ENCODE data around the gene BCL6B.
"Not testable (repeated sequence)": the region's sequence is repeated elsewhere in the genome, so short reads cannot be mapped to it uniquely, and the experiment has no call there.

The BCL6B gene

GRCh38 chr17:7034955-7035590 lies 12.2 kb downstream of the BCL6B start:
- no peak for DNase-seq

GRCh38 chr17:7035591-7036368 lies 12.9 kb downstream of the BCL6B start, which contains the start of gene SLC16A13:
SLC16A13 (plus strand) TSS chr17:7036015; CDS start chr17:7036383, 368 bp downstream.
- DNase-seq, result peak; percentile 100

- no peak for DNase-seq
Measured at GRCh38 chr17:7038025-7038862, 15.4 kb downstream of the BCL6B start.

- peak; percentile 30 for DNase-seq
Measured at GRCh38 chr17:7039832-7040231, 17.0 kb downstream of the BCL6B start.

GRCh38 chr17:7041607-7042500 lies 19.0 kb downstream of the BCL6B start:
- no peak for DNase-seq

- DNase-seq, result peak; percentile 35
Measured at GRCh38 chr17:7042501-7043181, 19.8 kb downstream of the BCL6B start.

- no peak for DNase-seq
Measured at GRCh38 chr17:7043182-7043496, 20.3 kb downstream of the BCL6B start.

GRCh38 chr17:7043497-7044198 lies 20.8 kb downstream of the BCL6B start, which contains the start of gene SLC16A11:
SLC16A11 (minus strand) TSS chr17:7044092; CDS start chr17:7043513, 579 bp downstream.
- DNase-seq, result no peak

- DNase-seq, result peak; percentile 87
Measured at GRCh38 chr17:7045492-7046126, 22.8 kb downstream of the BCL6B start.

GRCh38 chr17:7046127-7046724 lies 23.4 kb downstream of the BCL6B start:
- DNase-seq, result no peak

- DNase-seq, result peak; percentile 77
Measured at GRCh38 chr17:7046725-7047397, 24.0 kb downstream of the BCL6B start.

- DNase-seq, result no peak
Measured at GRCh38 chr17:7047566-7047965, 24.7 kb downstream of the BCL6B start.

GRCh38 chr17:7048968-7049367 lies 26.1 kb downstream of the BCL6B start:
- DNase-seq, result no peak

GRCh38 chr17:7050583-7050982 lies 27.7 kb downstream of the BCL6B start:
- not testable (repeated sequence) for DNase-seq

GRCh38 chr17:7056386-7056785 lies 33.5 kb downstream of the BCL6B start:
- no peak for DNase-seq

- DNase-seq, result no peak
Measured at GRCh38 chr17:7058831-7059447, 36.1 kb downstream of the BCL6B start.

- no peak for DNase-seq
Measured at GRCh38 chr17:7060165-7060891, 37.5 kb downstream of the BCL6B start.

- no peak for DNase-seq
Measured at GRCh38 chr17:7063518-7064094, 40.8 kb downstream of the BCL6B start.

All from hematopoietic multipotent progenitor cell treated with erythropoietin and hydrocortisone succinate and interleukin-3 and kit ligand, for 6 days (in vitro differentiated cells).